SK-N-MC (cell line): ENCODE data around the gene BCL11B.

Source experiments
- DNase-seq: peaks from one replicate; pipeline ENCODE4 v3.0.0-alpha.2; 2011; ENCODE audit warnings: low read depth, low spot score
- H3K27ac ChIP-seq: fragments of 200-600 bp; sonication (generic); 2 replicates; pipeline ENCODE4 v1.5.1; 2016; ENCODE audit warnings: mixed run types
- H3K36me3 ChIP-seq: fragments of 200-600 bp; sonication (generic); 2 replicates; pipeline ENCODE4 v1.6.1; 2017; ENCODE audit warnings: antibody characterized with exemption, low read length, mixed read lengths; ENCODE audit not compliant: insufficient read depth
- H3K4me3 ChIP-seq: fragments of 200-600 bp; sonication (generic); 2 replicates; pipeline ENCODE4 v1.5.1; 2016
- H3K9ac ChIP-seq: fragments of 200-600 bp; sonication (generic); 2 replicates; pipeline ENCODE4 v1.8.0; 2017; ENCODE audit warnings: mixed run types, mixed read lengths; ENCODE audit not compliant: insufficient read length
- H3K9me3 ChIP-seq: fragments of 200-600 bp; sonication (generic); 2 replicates; pipeline ENCODE4 v1.6.1; 2017; ENCODE audit warnings: low read depth, mild to moderate bottlenecking, antibody characterized with exemption, low read length, moderate library complexity, mixed read lengths
- EZH2 ChIP-seq: fragments of 200-600 bp; sonication (generic); IDR thresholded peaks from one replicate; pipeline ENCODE4 v1.6.1; 2017; ENCODE audit warnings: antibody characterized with exemption
- FOXP2 ChIP-seq: optimal IDR thresholded peaks from 2 replicates; pipeline ENCODE3; 2011; ENCODE audit warnings: mild to moderate bottlenecking, moderate library complexity; ENCODE audit not compliant: insufficient read depth; ENCODE audit errors: extremely low read length, control extremely low read depth
- POLR2AphosphoS5 ChIP-seq: IDR thresholded peaks from 2 replicates; pipeline ENCODE4 v1.6.1; 2012; ENCODE audit warnings: mild to moderate bottlenecking, low read depth, low read length, borderline replicate concordance

The BCL11B gene

GRCh38 chr14:99205086-99205688 lies 66.8 kb downstream of the BCL11B start:
- no peaks in the 10 kb centered on the region for H3K9me3 ChIP-seq

DNA sequence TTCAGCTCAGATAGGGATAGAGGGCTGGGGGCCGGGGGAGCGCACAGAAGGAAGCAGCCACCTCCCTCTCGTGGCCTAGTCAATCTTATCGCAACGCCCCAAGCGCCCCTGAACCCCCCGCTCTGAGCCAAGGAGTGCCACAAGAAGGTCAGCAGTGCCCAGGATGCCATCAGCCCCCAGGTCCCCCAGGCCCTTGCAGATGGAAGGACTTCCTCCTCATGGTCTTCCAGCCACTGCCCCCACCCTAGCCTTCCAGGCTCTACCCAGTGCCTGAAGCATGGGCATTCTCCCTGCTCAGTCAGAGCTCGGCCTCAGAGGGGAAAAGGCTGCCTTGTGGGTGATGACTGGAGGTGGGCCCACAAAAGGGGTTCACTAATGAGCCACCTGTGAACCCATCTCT lies 68.2 kb downstream of the BCL11B start:
- Histone ChIP-seq H3K36me3 (peaks cover 97% of the 10 kb centered on the region), H3K27ac (0 out of 2 replicates have a peak overlapping the region, but pooled peaks have one; percentile 3), H3K4me3 (no peak overlapping the region), H3K9me3 (no peaks in the 10 kb centered on the region), H3K9ac (no peak overlapping the region)
- DNase-seq, result no peak
- TF ChIP-seq FOXP2 (no peak), EZH2 (no peak), POLR2AphosphoS5 (no peak)

More at GRCh38 chr14:99205086-99205688, 66.8 kb downstream of the BCL11B start:
- no peak overlapping the region for H3K27ac ChIP-seq
- H3K9ac ChIP-seq, result no peak overlapping the region
- H3K4me3 ChIP-seq, result no peak overlapping the region
- H3K36me3 ChIP-seq, result peaks cover 96% of the 10 kb centered on the region
- no peak for DNase-seq
- TF ChIP-seq FOXP2 (no peak), POLR2AphosphoS5 (no peak), EZH2 (no peak)

DNA sequence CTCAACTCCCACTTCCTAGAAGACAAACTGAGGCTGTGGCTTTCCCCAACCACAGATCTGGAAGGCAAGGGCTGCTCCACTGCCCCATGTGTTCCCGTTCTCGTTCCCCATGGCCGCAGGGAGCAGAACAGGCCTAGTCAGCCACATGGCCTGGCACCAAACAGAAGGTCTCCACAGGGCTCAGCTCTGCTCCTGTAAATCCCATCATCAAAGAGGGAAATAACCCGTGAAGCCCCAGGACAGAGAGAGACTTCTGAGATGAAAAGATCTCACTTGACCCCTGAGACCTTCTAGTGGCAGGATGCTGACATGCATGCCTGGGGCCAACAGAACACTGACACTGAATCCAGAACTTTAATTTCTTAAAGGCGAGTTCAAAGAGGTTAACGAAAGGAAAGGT lies 68.9 kb downstream of the BCL11B start:
- Histone ChIP-seq H3K27ac (peak overlapping the region; percentile 83), H3K36me3 (peaks cover 97% of the 10 kb centered on the region), H3K9ac (no peak overlapping the region), H3K4me3 (no peak overlapping the region), H3K9me3 (no peaks in the 10 kb centered on the region)
- DNase-seq, result no peak
- no peak; the same call in 1 of the 2 replicates for TF ChIP-seq POLR2AphosphoS5
- no peak for TF ChIP-seq FOXP2
- no peak for TF ChIP-seq EZH2

GRCh38 chr14:99202516-99202915 lies 69.5 kb downstream of the BCL11B start:
- Histone ChIP-seq H3K9me3 (no peaks in the 10 kb centered on the region), H3K36me3 (peaks cover 97% of the 10 kb centered on the region), H3K9ac (no peak overlapping the region), H3K27ac (peak overlapping the region; percentile 83), H3K4me3 (no peak overlapping the region)
- TF ChIP-seq EZH2 (no peak), FOXP2 (no peak), POLR2AphosphoS5 (no peak; the same call in 1 of the 2 replicates)
- no peak for DNase-seq

GRCh38 chr14:99201351-99202073 lies 70.5 kb downstream of the BCL11B start:
- no peak overlapping the region for H3K4me3 ChIP-seq
- DNase-seq, result no peak
- peak; percentile 21; the same call in 1 of the 2 replicates for TF ChIP-seq POLR2AphosphoS5
- TF ChIP-seq EZH2, result no peak
- H3K36me3 ChIP-seq, result peaks cover 97% of the 10 kb centered on the region
- H3K9ac ChIP-seq, result no peak overlapping the region
- no peaks in the 10 kb centered on the region for H3K9me3 ChIP-seq
- peak overlapping the region; percentile 83 for H3K27ac ChIP-seq

- TF ChIP-seq FOXP2, result no peak
- TF ChIP-seq EZH2, result no peak
- no peak for TF ChIP-seq POLR2AphosphoS5
- H3K9ac ChIP-seq, result no peak overlapping the region
- no peak for DNase-seq
- H3K9me3 ChIP-seq, result no peaks in the 10 kb centered on the region
- H3K4me3 ChIP-seq, result no peak overlapping the region
- H3K36me3 ChIP-seq, result peaks cover 97% of the 10 kb centered on the region
- peak overlapping the region; percentile 83 for H3K27ac ChIP-seq
Observed at GRCh38 chr14:99200654-99201005, 71.4 kb downstream of the BCL11B start.

GRCh38 chr14:99199846-99200653 lies 71.9 kb downstream of the BCL11B start:
- H3K36me3 ChIP-seq, result peaks cover 97% of the 10 kb centered on the region
- no peak overlapping the region for H3K9ac ChIP-seq
- no peak for TF ChIP-seq POLR2AphosphoS5
- TF ChIP-seq EZH2, result no peak
- no peak for TF ChIP-seq FOXP2
- H3K9me3 ChIP-seq, result no peaks in the 10 kb centered on the region
- no peak overlapping the region for H3K4me3 ChIP-seq
- peak overlapping the region; percentile 83 for H3K27ac ChIP-seq
- DNase-seq, result no peak
